ENCODE measurements around the gene LDLRAD4.

DNA sequence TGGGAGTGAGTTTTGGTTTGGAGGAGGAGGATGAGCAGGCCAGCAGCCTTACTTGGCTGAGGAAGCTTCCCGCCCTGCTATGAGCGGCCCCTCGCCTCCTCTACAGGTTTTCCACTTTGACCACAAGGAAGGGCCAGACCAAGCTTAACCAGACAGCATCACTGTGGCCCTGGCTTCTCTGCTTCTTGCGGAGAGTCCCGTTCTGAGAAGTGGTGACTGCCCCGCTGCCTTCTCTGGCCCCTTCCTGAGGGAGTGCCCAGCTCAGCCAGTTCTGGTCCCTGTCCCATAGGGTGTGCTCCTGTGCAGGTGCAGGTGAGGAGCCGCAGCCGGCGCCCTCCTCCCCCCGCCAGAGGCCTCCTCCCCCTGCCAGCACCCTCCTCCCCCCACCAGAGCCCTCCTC, 406.8 kb downstream of the LDLRAD4 start:
- TF ChIP-seq, protein P1, sequence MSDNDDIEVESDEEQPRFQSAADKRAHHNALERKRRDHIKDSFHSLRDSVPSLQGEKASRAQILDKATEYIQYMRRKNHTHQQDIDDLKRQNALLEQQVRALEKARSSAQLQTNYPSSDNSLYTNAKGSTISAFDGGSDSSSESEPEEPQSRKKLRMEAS (IDR thresholded peaks at IDR 0.05) = no peak
- TF ChIP-seq USF1 (IDR thresholded peaks at IDR 0.05) (no peak), EP300 (IDR thresholded peaks at IDR 0.05; ENCODE audit: borderline replicate concordance) (no peak)
